OCI-LY1 (cell line): ENCODE results near the gene TSPAN2.

Experiments used
- H2AFZ ChIP-seq: fragments of 200-600 bp; sonication (generic), shearing (Covaris generic); 2 replicates; pipeline ENCODE4 v1.6.0; 2014; ENCODE audit warnings: antibody characterized with exemption, mild to moderate bottlenecking, low read length
- H3F3A ChIP-seq: fragments of 200-600 bp; sonication (generic), shearing (Covaris generic); 2 replicates; pipeline ENCODE4 v1.6.0; 2014; ENCODE audit warnings: mild to moderate bottlenecking, antibody characterized with exemption, low read length, moderate library complexity; ENCODE audit not compliant: insufficient read depth
- H3K27ac ChIP-seq: fragments of 200-600 bp; sonication (generic); 2 replicates; pipeline ENCODE4 v1.5.1; 2014; ENCODE audit warnings: low read length, mixed run types, mild to moderate bottlenecking, low read depth; ENCODE audit not compliant: poor library complexity, severe bottlenecking
- H3K27me3 ChIP-seq: fragments of 200-600 bp; sonication (generic); 2 replicates; pipeline ENCODE4 v1.6.0; 2014; ENCODE audit warnings: antibody characterized with exemption, mild to moderate bottlenecking, low read length, moderate library complexity; ENCODE audit not compliant: insufficient read depth
- H3K36me3 ChIP-seq: fragments of 200-600 bp; sonication (generic); 2 replicates; pipeline ENCODE4 v1.6.1; 2014; ENCODE audit warnings: mild to moderate bottlenecking, antibody characterized with exemption, low read length, moderate library complexity, mixed read lengths; ENCODE audit not compliant: insufficient read depth
- H3K4me1 ChIP-seq: fragments of 200-600 bp; sonication (generic); 2 replicates; pipeline ENCODE4 v1.5.1; 2014; ENCODE audit warnings: mild to moderate bottlenecking, low read length, moderate library complexity; ENCODE audit not compliant: insufficient read depth, severe bottlenecking
- H3K4me2 ChIP-seq: fragments of 200-600 bp; sonication (generic), shearing (Covaris generic); 2 replicates; pipeline ENCODE4 v1.6.1; 2014; ENCODE audit warnings: low read length
- H3K4me3 ChIP-seq: fragments of 200-600 bp; sonication (generic); 2 replicates; pipeline ENCODE4 v1.5.1; 2014; ENCODE audit warnings: low read length, low read depth, mild to moderate bottlenecking, mixed read lengths; ENCODE audit not compliant: poor library complexity, severe bottlenecking
- H3K79me2 ChIP-seq: fragments of 200-600 bp; shearing (Covaris generic); 2 replicates; pipeline ENCODE4 v1.6.1; 2016; ENCODE audit warnings: mixed run types, low read length, mixed read lengths; ENCODE audit not compliant: insufficient read depth
- H3K9ac ChIP-seq: fragments of 200-600 bp; sonication (generic), shearing (Covaris generic); 2 replicates; pipeline ENCODE4 v1.6.1; 2014; ENCODE audit warnings: mild to moderate bottlenecking, low read length, mixed read lengths
- H3K9me2 ChIP-seq: fragments of 200-600 bp; sonication (generic), shearing (Covaris generic); 2 replicates; pipeline ENCODE4 v1.6.1; 2014; ENCODE audit warnings: low read depth, mild to moderate bottlenecking, low read length, mixed read lengths
- H3K9me3 ChIP-seq: fragments of 200-600 bp; shearing (Covaris generic); 2 replicates; pipeline ENCODE4 v1.6.1; 2014; ENCODE audit warnings: low read length, mixed read lengths
- H4K20me1 ChIP-seq: fragments of 200-600 bp; sonication (generic), shearing (Covaris generic); 2 replicates; pipeline ENCODE4 v1.6.0; 2016; ENCODE audit warnings: mild to moderate bottlenecking, low read length; ENCODE audit not compliant: insufficient read depth
- CTCF ChIP-seq: fragments of 200-600 bp; sonication (generic), shearing (Covaris generic); IDR thresholded peaks from 2 replicates; pipeline ENCODE4 v1.5.1; 2017; ENCODE audit warnings: mild to moderate bottlenecking, antibody characterized with exemption, low read length, moderate library complexity, mixed read lengths
- EZH2 ChIP-seq: fragments of 200-600 bp; sonication (generic), shearing (Covaris generic); IDR thresholded peaks from 2 replicates; pipeline ENCODE4 v1.8.0; 2017; ENCODE audit warnings: borderline replicate concordance, mixed run types, mild to moderate bottlenecking, antibody characterized with exemption, low read length, moderate library complexity, mixed read lengths

The TSPAN2 gene

GRCh38 chr1:115116512-115116911, 27.2 kb upstream of the TSPAN2 start:
- Histone ChIP-seq H3K4me2 (no peak overlapping the region), H3K4me1 (no peaks in the 10 kb centered on the region), H3K27ac (no peak overlapping the region), H2AFZ (no peak overlapping the region), H3K27me3 (no peaks in the 10 kb centered on the region), H3K9me3 (no peaks in the 10 kb centered on the region), H3K4me3 (no peak overlapping the region), H3K36me3 (no peaks in the 10 kb centered on the region; the same call in 1 of the 2 replicates), H4K20me1 (no peaks in the 10 kb centered on the region), H3K79me2 (no peaks in the 10 kb centered on the region), H3K9me2 (no peaks in the 10 kb centered on the region), H3K9ac (no peak overlapping the region), H3F3A (no peaks in the 10 kb centered on the region)
- TF ChIP-seq EZH2: no peak
- TF ChIP-seq CTCF: no peak

- Histone ChIP-seq H3K36me3 (no peaks in the 10 kb centered on the region; the same call in 1 of the 2 replicates), H3K4me2 (no peak overlapping the region), H3K4me1 (no peaks in the 10 kb centered on the region), H3K9me3 (no peaks in the 10 kb centered on the region), H3K9me2 (no peaks in the 10 kb centered on the region), H3K27me3 (no peaks in the 10 kb centered on the region), H4K20me1 (no peaks in the 10 kb centered on the region), H3K9ac (no peak overlapping the region), H3K4me3 (no peak overlapping the region), H3F3A (no peaks in the 10 kb centered on the region), H2AFZ (no peak overlapping the region), H3K79me2 (no peaks in the 10 kb centered on the region), H3K27ac (no peak overlapping the region)
- no peak for TF ChIP-seq CTCF
- TF ChIP-seq EZH2: no peak
Measured at GRCh38 chr1:115115521-115116161, 26.3 kb upstream of the TSPAN2 start.

GRCh38 chr1:115114308-115114707, 25.0 kb upstream of the TSPAN2 start:
- no peaks in the 10 kb centered on the region for H3F3A ChIP-seq
- no peaks in the 10 kb centered on the region for H3K9me2 ChIP-seq
- H4K20me1 ChIP-seq: no peaks in the 10 kb centered on the region
- H3K36me3 ChIP-seq: no peaks in the 10 kb centered on the region
- H3K27me3 ChIP-seq: no peaks in the 10 kb centered on the region
- no peak overlapping the region for H2AFZ ChIP-seq
- no peak overlapping the region for H3K27ac ChIP-seq
- H3K9me3 ChIP-seq: no peaks in the 10 kb centered on the region; the same call in 1 of the 2 replicates
- no peak for TF ChIP-seq CTCF
- no peak for TF ChIP-seq EZH2
- H3K4me1 ChIP-seq: no peaks in the 10 kb centered on the region
- no peak overlapping the region for H3K9ac ChIP-seq
- no peak overlapping the region for H3K4me3 ChIP-seq
- no peaks in the 10 kb centered on the region for H3K79me2 ChIP-seq
- no peak overlapping the region for H3K4me2 ChIP-seq
